ENCODE measurements around the gene MINDY4. TPM values are rescaled to one million over a fixed set of nuclear protein-coding genes. Genes with fewer than 3 reads are reported as not detected.

Gene MINDY4
- total and polyA plus RNA-seq, 10 of the 15 experiments (the other 5 are each of a cell fraction or from before 2014, with no cell fraction given) = 0.10 to 0.90 (median 0.40) TPM

GRCh38 chr7:30845426-30846135, 74.4 kb downstream of the MINDY4 start (continued):
- no peak for TF ChIP-seq ZZZ3 (IDR thresholded peaks at IDR 0.05; ENCODE audit: control insufficient read depth, insufficient read length, low read depth)
- TF ChIP-seq E2F4 (IDR thresholded peaks at IDR 0.05; ENCODE audit: low read depth, low read length) = no peak
- TF ChIP-seq, protein P1, sequence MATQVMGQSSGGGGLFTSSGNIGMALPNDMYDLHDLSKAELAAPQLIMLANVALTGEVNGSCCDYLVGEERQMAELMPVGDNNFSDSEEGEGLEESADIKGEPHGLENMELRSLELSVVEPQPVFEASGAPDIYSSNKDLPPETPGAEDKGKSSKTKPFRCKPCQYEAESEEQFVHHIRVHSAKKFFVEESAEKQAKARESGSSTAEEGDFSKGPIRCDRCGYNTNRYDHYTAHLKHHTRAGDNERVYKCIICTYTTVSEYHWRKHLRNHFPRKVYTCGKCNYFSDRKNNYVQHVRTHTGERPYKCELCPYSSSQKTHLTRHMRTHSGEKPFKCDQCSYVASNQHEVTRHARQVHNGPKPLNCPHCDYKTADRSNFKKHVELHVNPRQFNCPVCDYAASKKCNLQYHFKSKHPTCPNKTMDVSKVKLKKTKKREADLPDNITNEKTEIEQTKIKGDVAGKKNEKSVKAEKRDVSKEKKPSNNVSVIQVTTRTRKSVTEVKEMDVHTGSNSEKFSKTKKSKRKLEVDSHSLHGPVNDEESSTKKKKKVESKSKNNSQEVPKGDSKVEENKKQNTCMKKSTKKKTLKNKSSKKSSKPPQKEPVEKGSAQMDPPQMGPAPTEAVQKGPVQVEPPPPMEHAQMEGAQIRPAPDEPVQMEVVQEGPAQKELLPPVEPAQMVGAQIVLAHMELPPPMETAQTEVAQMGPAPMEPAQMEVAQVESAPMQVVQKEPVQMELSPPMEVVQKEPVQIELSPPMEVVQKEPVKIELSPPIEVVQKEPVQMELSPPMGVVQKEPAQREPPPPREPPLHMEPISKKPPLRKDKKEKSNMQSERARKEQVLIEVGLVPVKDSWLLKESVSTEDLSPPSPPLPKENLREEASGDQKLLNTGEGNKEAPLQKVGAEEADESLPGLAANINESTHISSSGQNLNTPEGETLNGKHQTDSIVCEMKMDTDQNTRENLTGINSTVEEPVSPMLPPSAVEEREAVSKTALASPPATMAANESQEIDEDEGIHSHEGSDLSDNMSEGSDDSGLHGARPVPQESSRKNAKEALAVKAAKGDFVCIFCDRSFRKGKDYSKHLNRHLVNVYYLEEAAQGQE (IDR thresholded peaks at IDR 0.05; ENCODE audit: low read depth, low read length) = no peak
- no peak for TF ChIP-seq CHD2 (IDR thresholded peaks at IDR 0.05; ENCODE audit: borderline replicate concordance, low read depth, low read length)
- TF ChIP-seq ELK1 (IDR thresholded peaks at IDR 0.05; ENCODE audit: low read depth, low read length) = no peak
- no peak for TF ChIP-seq ZNF384 (IDR thresholded peaks at IDR 0.05; ENCODE audit: borderline replicate concordance, low read depth, low read length)
